GM21528 (cell line): ENCODE measurements around the gene NPHP1.
"Not testable (repeated sequence)": the region's sequence is repeated elsewhere in the genome, so short reads cannot be mapped to it uniquely, and the experiment has no call there.

Source experiments
- ATAC-seq: cut with Tn5 transposase; IDR thresholded peaks from one replicate; pipeline ENCODE4 v1.9.1; 2021; ENCODE audit warnings: mild to moderate bottlenecking, moderate library complexity; ENCODE audit not compliant: unreplicated experiment, low FRiP score

NPHP1 gene

GRCh38 chr2:110078104-110078503 lies 126.7 kb downstream of the NPHP1 start:
- not testable (repeated sequence) for ATAC-seq

- ATAC-seq: not testable (repeated sequence)
Measured at GRCh38 chr2:110075896-110076295, 128.9 kb downstream of the NPHP1 start.
